ENCODE data around the gene ZNF382.

DNA sequence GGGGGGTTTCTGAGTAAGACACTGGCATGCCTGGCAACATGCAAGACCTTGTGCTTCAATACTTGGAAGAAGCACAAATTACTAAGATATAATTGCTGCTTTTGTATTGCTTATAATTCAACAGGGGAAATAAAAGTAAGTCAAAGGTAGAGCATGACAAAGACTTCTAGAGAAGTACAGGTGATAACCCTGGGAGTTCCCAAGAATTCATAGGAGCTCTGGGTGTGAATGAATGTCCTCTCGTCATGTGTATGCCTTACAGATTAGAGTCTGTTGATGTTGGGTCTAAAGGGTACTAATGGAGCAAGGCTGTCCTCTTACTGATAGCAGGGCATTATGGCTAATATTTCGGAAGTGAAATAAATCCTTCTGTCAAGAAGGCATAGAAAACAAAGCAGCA lies 69.1 kb downstream of the ZNF382 start:
- TF ChIP-seq BACH2 (CRISPR knock-in tag; IDR thresholded peaks at IDR 0.05; ENCODE audit: borderline replicate concordance) (no peak), ZFP30 (CRISPR knock-in tag; IDR thresholded peaks at IDR 0.05) (no peak), CSDC2 (CRISPR knock-in tag; IDR thresholded peaks at IDR 0.05) (no peak), ZNF565 (CRISPR knock-in tag; conservative IDR thresholded peaks at IDR 0.05; ENCODE audit: low read depth) (no peak), ARNTL (CRISPR knock-in tag; IDR thresholded peaks at IDR 0.05; ENCODE audit: borderline replicate concordance, low read depth) (no peak), TCF4 (CRISPR knock-in tag; IDR thresholded peaks at IDR 0.05; ENCODE audit: borderline replicate concordance) (no peak), SNAI2 (CRISPR knock-in tag; IDR thresholded peaks at IDR 0.05) (no peak)
- TF ChIP-seq, protein P1, sequence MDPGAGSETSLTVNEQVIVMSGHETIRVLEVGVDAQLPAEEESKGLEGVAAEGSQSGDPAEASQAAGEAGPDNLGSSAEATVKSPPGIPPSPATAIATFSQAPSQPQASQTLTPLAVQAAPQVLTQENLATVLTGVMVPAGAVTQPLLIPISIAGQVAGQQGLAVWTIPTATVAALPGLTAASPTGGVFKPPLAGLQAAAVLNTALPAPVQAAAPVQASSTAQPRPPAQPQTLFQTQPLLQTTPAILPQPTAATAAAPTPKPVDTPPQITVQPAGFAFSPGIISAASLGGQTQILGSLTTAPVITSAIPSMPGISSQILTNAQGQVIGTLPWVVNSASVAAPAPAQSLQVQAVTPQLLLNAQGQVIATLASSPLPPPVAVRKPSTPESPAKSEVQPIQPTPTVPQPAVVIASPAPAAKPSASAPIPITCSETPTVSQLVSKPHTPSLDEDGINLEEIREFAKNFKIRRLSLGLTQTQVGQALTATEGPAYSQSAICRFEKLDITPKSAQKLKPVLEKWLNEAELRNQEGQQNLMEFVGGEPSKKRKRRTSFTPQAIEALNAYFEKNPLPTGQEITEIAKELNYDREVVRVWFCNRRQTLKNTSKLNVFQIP (CRISPR knock-in tag; IDR thresholded peaks at IDR 0.05; ENCODE audit: borderline replicate concordance, low read depth), result no peak
- TF ChIP-seq, protein P2, sequence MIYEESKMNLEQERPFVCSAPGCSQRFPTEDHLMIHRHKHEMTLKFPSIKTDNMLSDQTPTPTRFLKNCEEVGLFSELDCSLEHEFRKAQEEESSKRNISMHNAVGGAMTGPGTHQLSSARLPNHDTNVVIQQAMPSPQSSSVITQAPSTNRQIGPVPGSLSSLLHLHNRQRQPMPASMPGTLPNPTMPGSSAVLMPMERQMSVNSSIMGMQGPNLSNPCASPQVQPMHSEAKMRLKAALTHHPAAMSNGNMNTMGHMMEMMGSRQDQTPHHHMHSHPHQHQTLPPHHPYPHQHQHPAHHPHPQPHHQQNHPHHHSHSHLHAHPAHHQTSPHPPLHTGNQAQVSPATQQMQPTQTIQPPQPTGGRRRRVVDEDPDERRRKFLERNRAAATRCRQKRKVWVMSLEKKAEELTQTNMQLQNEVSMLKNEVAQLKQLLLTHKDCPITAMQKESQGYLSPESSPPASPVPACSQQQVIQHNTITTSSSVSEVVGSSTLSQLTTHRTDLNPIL (CRISPR knock-in tag; IDR thresholded peaks at IDR 0.05; ENCODE audit: low read depth), result no peak
- TF ChIP-seq, protein P3, sequence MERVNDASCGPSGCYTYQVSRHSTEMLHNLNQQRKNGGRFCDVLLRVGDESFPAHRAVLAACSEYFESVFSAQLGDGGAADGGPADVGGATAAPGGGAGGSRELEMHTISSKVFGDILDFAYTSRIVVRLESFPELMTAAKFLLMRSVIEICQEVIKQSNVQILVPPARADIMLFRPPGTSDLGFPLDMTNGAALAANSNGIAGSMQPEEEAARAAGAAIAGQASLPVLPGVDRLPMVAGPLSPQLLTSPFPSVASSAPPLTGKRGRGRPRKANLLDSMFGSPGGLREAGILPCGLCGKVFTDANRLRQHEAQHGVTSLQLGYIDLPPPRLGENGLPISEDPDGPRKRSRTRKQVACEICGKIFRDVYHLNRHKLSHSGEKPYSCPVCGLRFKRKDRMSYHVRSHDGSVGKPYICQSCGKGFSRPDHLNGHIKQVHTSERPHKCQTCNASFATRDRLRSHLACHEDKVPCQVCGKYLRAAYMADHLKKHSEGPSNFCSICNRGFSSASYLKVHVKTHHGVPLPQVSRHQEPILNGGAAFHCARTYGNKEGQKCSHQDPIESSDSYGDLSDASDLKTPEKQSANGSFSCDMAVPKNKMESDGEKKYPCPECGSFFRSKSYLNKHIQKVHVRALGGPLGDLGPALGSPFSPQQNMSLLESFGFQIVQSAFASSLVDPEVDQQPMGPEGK (CRISPR knock-in tag; IDR thresholded peaks at IDR 0.05; ENCODE audit: borderline replicate concordance), result no peak

Measured in SK-N-SH treated with all-trans-retinoic acid at 6 μM for 48 hours (cell line).